ENCODE measurements around the gene PM20D2. TPM values are rescaled to one million over a fixed set of nuclear protein-coding genes. Genes with fewer than 3 reads are reported as not detected.

PM20D2 gene
- total and polyA plus RNA-seq, 2 donors (not counting 1 experiment from before 2014, with no cell fraction given) = 3.9 to 10.1 TPM

DNA sequence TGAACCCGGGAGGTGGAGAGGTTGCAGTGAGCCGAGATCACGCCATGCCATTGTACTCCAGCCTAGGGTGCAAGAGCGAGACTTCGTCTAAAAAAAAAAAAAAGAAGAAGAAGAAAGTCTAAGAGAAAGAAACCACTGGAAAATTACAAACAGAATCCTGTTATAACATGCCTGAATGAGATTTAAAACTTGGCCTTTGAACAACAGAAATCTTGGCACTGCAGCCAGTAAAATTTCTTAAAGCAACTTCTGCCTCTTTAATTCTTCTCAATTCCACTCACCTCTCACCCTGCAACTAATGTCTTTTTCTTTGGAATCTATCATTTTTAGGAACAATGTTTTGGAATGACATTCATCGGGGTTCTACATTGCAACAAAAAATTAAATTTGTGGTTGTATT, 26.3 kb downstream of the PM20D2 start:
- H3K27ac ChIP-seq (ENCODE audit: insufficient read depth, low read length) = no peak overlapping the region
- TF ChIP-seq EZH2 (IDR thresholded peaks at IDR 0.05; ENCODE audit: low read length, missing control alignments) = no peak
- TF ChIP-seq, protein P1, sequence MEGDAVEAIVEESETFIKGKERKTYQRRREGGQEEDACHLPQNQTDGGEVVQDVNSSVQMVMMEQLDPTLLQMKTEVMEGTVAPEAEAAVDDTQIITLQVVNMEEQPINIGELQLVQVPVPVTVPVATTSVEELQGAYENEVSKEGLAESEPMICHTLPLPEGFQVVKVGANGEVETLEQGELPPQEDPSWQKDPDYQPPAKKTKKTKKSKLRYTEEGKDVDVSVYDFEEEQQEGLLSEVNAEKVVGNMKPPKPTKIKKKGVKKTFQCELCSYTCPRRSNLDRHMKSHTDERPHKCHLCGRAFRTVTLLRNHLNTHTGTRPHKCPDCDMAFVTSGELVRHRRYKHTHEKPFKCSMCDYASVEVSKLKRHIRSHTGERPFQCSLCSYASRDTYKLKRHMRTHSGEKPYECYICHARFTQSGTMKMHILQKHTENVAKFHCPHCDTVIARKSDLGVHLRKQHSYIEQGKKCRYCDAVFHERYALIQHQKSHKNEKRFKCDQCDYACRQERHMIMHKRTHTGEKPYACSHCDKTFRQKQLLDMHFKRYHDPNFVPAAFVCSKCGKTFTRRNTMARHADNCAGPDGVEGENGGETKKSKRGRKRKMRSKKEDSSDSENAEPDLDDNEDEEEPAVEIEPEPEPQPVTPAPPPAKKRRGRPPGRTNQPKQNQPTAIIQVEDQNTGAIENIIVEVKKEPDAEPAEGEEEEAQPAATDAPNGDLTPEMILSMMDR (conservative IDR thresholded peaks at IDR 0.05 in 1 of 2, IDR thresholded peaks at IDR 0.05 in 1 of 2; ENCODE audit: low read depth in 1 of 2, low read length in 2 of 2) = no peak
- no peak overlapping the region for H2AFZ ChIP-seq (ENCODE audit: low read length)
- DNase-seq (ENCODE audit: low read depth in 2 of 2) = no peak
- no peak overlapping the region for H3K4me2 ChIP-seq (ENCODE audit: extremely low read depth, insufficient read depth, low read length)
- H3K36me3 ChIP-seq (ENCODE audit: control insufficient read depth, insufficient read depth, low read length) = no peaks in the 10 kb centered on the region
- H3K4me1 ChIP-seq (ENCODE audit: control insufficient read depth, extremely low read depth, insufficient read depth, low read length) = no peaks in the 10 kb centered on the region
- no peak overlapping the region for H3K9ac ChIP-seq (ENCODE audit: insufficient read depth, low read length)
- no peaks in the 10 kb centered on the region for H3K79me2 ChIP-seq (ENCODE audit: control insufficient read depth, insufficient read depth, low read length)
- H3K27me3 ChIP-seq (ENCODE audit: control insufficient read depth, insufficient read depth, low read length) = no peaks in the 10 kb centered on the region
- no peaks in the 10 kb centered on the region for H4K20me1 ChIP-seq (ENCODE audit: control insufficient read depth, extremely low read depth, insufficient read depth, low read length)
- no peak overlapping the region for H3K4me3 ChIP-seq (replicated peaks in 1 of 4; ENCODE audit: control extremely low read depth in 1 of 4, insufficient read depth in 1 of 4, low read depth in 3 of 4, low read length in 4 of 4)
- H3K9me3 ChIP-seq (ENCODE audit: control insufficient read depth, insufficient read depth, low read depth, low read length) = no peaks in the 10 kb centered on the region

DNA sequence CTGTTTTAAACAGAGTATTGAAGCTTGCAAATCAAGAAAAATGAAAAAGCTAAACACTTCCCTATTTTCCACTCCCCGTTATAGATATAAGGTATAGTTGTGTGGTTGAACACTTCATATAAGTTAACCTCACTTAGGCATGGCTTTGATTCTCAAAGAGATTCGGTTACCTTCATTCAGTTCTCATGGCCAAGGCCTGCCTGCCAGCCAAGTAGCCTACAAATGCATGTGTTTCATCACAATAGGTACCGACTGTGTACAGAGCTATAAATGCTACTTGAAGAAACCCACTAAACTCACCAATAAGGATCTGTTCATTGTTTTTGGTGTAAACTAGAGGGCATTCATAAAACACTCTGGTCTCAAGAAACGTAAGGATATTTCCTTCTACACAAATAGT, 27.8 kb downstream of the PM20D2 start:
- no peaks in the 10 kb centered on the region for H3K36me3 ChIP-seq (ENCODE audit: control insufficient read depth, insufficient read depth, low read length)
- TF ChIP-seq, protein P1 (conservative IDR thresholded peaks at IDR 0.05 in 1 of 2, IDR thresholded peaks at IDR 0.05 in 1 of 2; ENCODE audit: low read depth in 1 of 2, low read length in 2 of 2) = no peak
- TF ChIP-seq EZH2 (IDR thresholded peaks at IDR 0.05; ENCODE audit: low read length, missing control alignments) = no peak
- DNase-seq (ENCODE audit: low read depth in 2 of 2) = no peak
- H3K79me2 ChIP-seq (ENCODE audit: control insufficient read depth, insufficient read depth, low read length) = no peaks in the 10 kb centered on the region
- H2AFZ ChIP-seq (ENCODE audit: low read length) = no peak overlapping the region
- H3K4me3 ChIP-seq (replicated peaks in 1 of 4; ENCODE audit: control extremely low read depth in 1 of 4, insufficient read depth in 1 of 4, low read depth in 3 of 4, low read length in 4 of 4) = no peak overlapping the region
- no peak overlapping the region for H3K9ac ChIP-seq (ENCODE audit: insufficient read depth, low read length)
- H3K9me3 ChIP-seq (ENCODE audit: control insufficient read depth, insufficient read depth, low read depth, low read length) = no peaks in the 10 kb centered on the region
- H3K27ac ChIP-seq (ENCODE audit: insufficient read depth, low read length) = no peak overlapping the region
- H3K4me1 ChIP-seq (ENCODE audit: control insufficient read depth, extremely low read depth, insufficient read depth, low read length) = no peaks in the 10 kb centered on the region
- no peaks in the 10 kb centered on the region for H3K27me3 ChIP-seq (ENCODE audit: control insufficient read depth, insufficient read depth, low read length)
- no peaks in the 10 kb centered on the region for H4K20me1 ChIP-seq (ENCODE audit: control insufficient read depth, extremely low read depth, insufficient read depth, low read length)
- H3K4me2 ChIP-seq (ENCODE audit: extremely low read depth, insufficient read depth, low read length) = no peak overlapping the region

DNA sequence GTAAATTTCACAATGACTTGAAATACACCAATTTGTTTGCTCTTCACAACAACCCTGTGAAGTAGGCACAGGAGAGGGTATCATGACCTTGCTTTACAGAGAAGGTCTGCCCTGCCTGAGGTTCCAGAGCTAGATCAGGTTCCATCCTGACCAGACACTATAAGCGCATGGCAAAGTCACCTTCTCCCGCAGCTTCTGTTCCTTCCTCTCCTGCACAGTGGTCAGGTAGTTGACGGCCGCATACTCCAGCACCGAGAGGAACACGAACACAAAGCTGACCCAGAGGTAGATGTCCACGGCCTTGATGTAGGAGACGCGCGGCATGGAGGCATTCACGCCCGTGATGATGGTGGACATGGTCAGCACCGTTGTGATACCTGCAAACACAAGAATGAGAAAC, 34.3 kb downstream of the PM20D2 start:
- Histone ChIP-seq H3K36me3 (ENCODE audit: control insufficient read depth, insufficient read depth, low read length) (no peaks in the 10 kb centered on the region), H2AFZ (ENCODE audit: low read length) (no peak overlapping the region), H3K4me3 (replicated peaks in 1 of 4; ENCODE audit: control extremely low read depth in 1 of 4, insufficient read depth in 1 of 4, low read depth in 3 of 4, low read length in 4 of 4) (no peak overlapping the region), H3K79me2 (ENCODE audit: control insufficient read depth, insufficient read depth, low read length) (no peaks in the 10 kb centered on the region), H4K20me1 (ENCODE audit: control insufficient read depth, extremely low read depth, insufficient read depth, low read length) (no peaks in the 10 kb centered on the region), H3K4me2 (ENCODE audit: extremely low read depth, insufficient read depth, low read length) (no peak overlapping the region), H3K4me1 (ENCODE audit: control insufficient read depth, extremely low read depth, insufficient read depth, low read length) (no peaks in the 10 kb centered on the region), H3K27ac (ENCODE audit: insufficient read depth, low read length) (no peak overlapping the region), H3K9ac (ENCODE audit: insufficient read depth, low read length) (no peak overlapping the region), H3K27me3 (ENCODE audit: control insufficient read depth, insufficient read depth, low read length) (peaks cover 3% of the 10 kb centered on the region), H3K9me3 (ENCODE audit: control insufficient read depth, insufficient read depth, low read depth, low read length) (no peaks in the 10 kb centered on the region)
- no peak for DNase-seq (ENCODE audit: low read depth in 2 of 2)
- TF ChIP-seq, protein P1 (conservative IDR thresholded peaks at IDR 0.05 in 1 of 2, IDR thresholded peaks at IDR 0.05 in 1 of 2; ENCODE audit: low read depth in 1 of 2, low read length in 2 of 2) = no peak
- TF ChIP-seq EZH2 (IDR thresholded peaks at IDR 0.05; ENCODE audit: low read length, missing control alignments) = no peak
